H1 (cell line): ENCODE measurements around the gene SCAMP5.

ENCODE experiments used
- ATF3 ChIP-seq: IDR thresholded peaks from 2 replicates; pipeline ENCODE4 v1.6.1; 2011; ENCODE audit warnings: low read depth, mild to moderate bottlenecking, low read length; ENCODE audit not compliant: insufficient read depth
- CTCF ChIP-seq, 3 experiments: IDR thresholded peaks; 1 replicate in 2 of 3; 2 replicates in 1 of 3; pipeline versions ENCODE4 v1.5.1 to v1.6.1; 2011; ENCODE audit warnings: low read length in 3 of 3, mild to moderate bottlenecking in 3 of 3, inconsistent platforms in 2 of 3, low read depth in 1 of 3, moderate library complexity in 1 of 3; ENCODE audit not compliant: insufficient read depth in 1 of 3; ENCODE audit errors: control extremely low read depth in 1 of 3
- POLR2A ChIP-seq, 2 experiments: IDR thresholded peaks; 1 replicate in 1 of 2; 2 replicates in 1 of 2; pipeline ENCODE4 v1.6.1; 2011; ENCODE audit warnings: low read depth in 2 of 2, low read length in 2 of 2, mild to moderate bottlenecking in 2 of 2; ENCODE audit errors: control extremely low read depth in 1 of 2
- POLR2AphosphoS5 ChIP-seq: IDR thresholded peaks from 2 replicates; pipeline ENCODE4 v1.6.1; 2011; ENCODE audit warnings: low read depth, low read length
- RAD21 ChIP-seq, 2 experiments: IDR thresholded peaks in 1 of 2; conservative IDR thresholded peaks in 1 of 2; 2 replicates each; pipeline ENCODE4 v1.6.1; 2011; ENCODE audit warnings: low read depth in 2 of 2, low read length in 2 of 2, improper control_type of control experiment in 1 of 2, inconsistent platforms in 1 of 2, mild to moderate bottlenecking in 1 of 2, moderate library complexity in 1 of 2
- SP1 ChIP-seq: IDR thresholded peaks from 2 replicates; pipeline ENCODE4 v1.6.1; 2011; ENCODE audit warnings: low read depth, low read length
- TF ChIP-seq, protein P1 (sequence below): IDR thresholded peaks from 2 replicates; pipeline ENCODE4 v1.6.1; 2012; ENCODE audit warnings: low read length, inconsistent platforms

- TF ChIP-seq, protein P1, sequence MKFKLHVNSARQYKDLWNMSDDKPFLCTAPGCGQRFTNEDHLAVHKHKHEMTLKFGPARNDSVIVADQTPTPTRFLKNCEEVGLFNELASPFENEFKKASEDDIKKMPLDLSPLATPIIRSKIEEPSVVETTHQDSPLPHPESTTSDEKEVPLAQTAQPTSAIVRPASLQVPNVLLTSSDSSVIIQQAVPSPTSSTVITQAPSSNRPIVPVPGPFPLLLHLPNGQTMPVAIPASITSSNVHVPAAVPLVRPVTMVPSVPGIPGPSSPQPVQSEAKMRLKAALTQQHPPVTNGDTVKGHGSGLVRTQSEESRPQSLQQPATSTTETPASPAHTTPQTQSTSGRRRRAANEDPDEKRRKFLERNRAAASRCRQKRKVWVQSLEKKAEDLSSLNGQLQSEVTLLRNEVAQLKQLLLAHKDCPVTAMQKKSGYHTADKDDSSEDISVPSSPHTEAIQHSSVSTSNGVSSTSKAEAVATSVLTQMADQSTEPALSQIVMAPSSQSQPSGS: no peak
- TF ChIP-seq CTCF (IDR thresholded peaks at IDR 0.05; ENCODE audit: control extremely low read depth in 1 of 3, insufficient read depth in 1 of 3, low read depth in 1 of 3, low read length in 3 of 3) (no peak), POLR2A (IDR thresholded peaks at IDR 0.05; ENCODE audit: control extremely low read depth in 1 of 2, low read depth in 2 of 2, low read length in 2 of 2) (no peak), RAD21 (IDR thresholded peaks at IDR 0.05 in 1 of 2, conservative IDR thresholded peaks at IDR 0.05 in 1 of 2; ENCODE audit: low read depth in 2 of 2, low read length in 2 of 2) (no peak), POLR2AphosphoS5 (no peak), ATF3 (no peak), SP1 (no peak)
Measured at GRCh38 chr15:75051711-75052110, 56.3 kb downstream of the SCAMP5 start.
